H9 (cell line): ENCODE results near the gene ACSS2. TPM values are rescaled to one million over a fixed set of nuclear protein-coding genes. Genes with fewer than 3 reads are reported as not detected.

Source experiments
- DNase-seq: peaks from one replicate; pipeline ENCODE4 v3.0.0-alpha.2; 2017
- H2AFZ ChIP-seq: one replicate; pipeline ENCODE4 v1.6.1; 2013; ENCODE audit warnings: mild to moderate bottlenecking, low read length, control low read depth, moderate library complexity
- H2AK5ac ChIP-seq: 2 replicates; pipeline ENCODE4 v1.6.1; 2013; ENCODE audit warnings: low read length, control low read depth, mixed read lengths; ENCODE audit not compliant: insufficient read length
- H2BK120ac ChIP-seq: one replicate; pipeline ENCODE4 v1.6.1; 2013; ENCODE audit warnings: low read depth, mild to moderate bottlenecking, low read length, control low read depth, inconsistent platforms; ENCODE audit not compliant: poor library complexity, severe bottlenecking
- H2BK12ac ChIP-seq: 2 replicates; pipeline ENCODE4 v1.6.1; 2013; ENCODE audit warnings: low read length, control low read depth, mixed read lengths, low read depth; ENCODE audit not compliant: insufficient read length
- H2BK15ac ChIP-seq: 2 replicates; pipeline ENCODE4 v1.6.1; 2013; ENCODE audit warnings: low read depth, low read length, control low read depth
- H2BK20ac ChIP-seq: one replicate; pipeline ENCODE4 v1.6.1; 2013; ENCODE audit warnings: low read depth, mild to moderate bottlenecking, low read length, control low read depth, inconsistent platforms; ENCODE audit not compliant: poor library complexity, severe bottlenecking
- H2BK5ac ChIP-seq: 2 replicates; pipeline ENCODE4 v1.6.1; 2013; ENCODE audit warnings: low read length, control low read depth, mixed read lengths; ENCODE audit not compliant: insufficient read length
- H3K14ac ChIP-seq: 2 replicates; pipeline ENCODE4 v1.6.1; 2013; ENCODE audit warnings: low read length, control low read depth; ENCODE audit not compliant: insufficient read depth
- H3K18ac ChIP-seq: 2 replicates; pipeline ENCODE4 v1.6.1; 2013; ENCODE audit warnings: low read depth, mild to moderate bottlenecking, mixed read lengths, low read length, control low read depth; ENCODE audit not compliant: insufficient read length
- H3K23ac ChIP-seq: 2 replicates; pipeline ENCODE4 v1.6.1; 2013; ENCODE audit warnings: low read length, control low read depth, mixed read lengths, low read depth; ENCODE audit not compliant: insufficient read length
- H3K23me2 ChIP-seq: 2 replicates; pipeline ENCODE4 v1.6.1; 2013; ENCODE audit warnings: low read depth, mild to moderate bottlenecking, mixed read lengths, low read length, control low read depth; ENCODE audit not compliant: insufficient read length, poor library complexity, severe bottlenecking
- H3K27ac ChIP-seq: 2 replicates; pipeline ENCODE4 v1.5.1; 2013; ENCODE audit warnings: low read length, control low read depth, mixed read lengths, low read depth; ENCODE audit not compliant: insufficient read length
- H3K27me3 ChIP-seq: 2 replicates; pipeline ENCODE4 v1.6.1; 2013; ENCODE audit warnings: low read length, control low read depth, inconsistent platforms; ENCODE audit not compliant: insufficient read depth
- H3K4ac ChIP-seq: 2 replicates; pipeline ENCODE4 v1.6.1; 2013; ENCODE audit warnings: low read depth, mild to moderate bottlenecking, control low read depth, inconsistent platforms, low read length, moderate library complexity
- H3K4me1 ChIP-seq: 2 replicates; pipeline ENCODE4 v1.6.1; 2013; ENCODE audit warnings: low read length, control low read depth, inconsistent platforms; ENCODE audit not compliant: insufficient read depth
- H3K4me2 ChIP-seq: 2 replicates; pipeline ENCODE4 v1.6.1; 2013; ENCODE audit warnings: low read length, control low read depth, mixed read lengths; ENCODE audit not compliant: insufficient read length, insufficient read depth
- H3K56ac ChIP-seq: 2 replicates; pipeline ENCODE4 v1.6.1; 2013; ENCODE audit warnings: low read depth, mild to moderate bottlenecking, mixed read lengths, low read length, control low read depth; ENCODE audit not compliant: insufficient read length
- H3K79me1 ChIP-seq: 2 replicates; pipeline ENCODE4 v1.6.1; 2013; ENCODE audit warnings: low read depth, mild to moderate bottlenecking, moderate library complexity, low read length, control low read depth, inconsistent platforms; ENCODE audit not compliant: insufficient read depth, poor library complexity, severe bottlenecking
- H3K79me2 ChIP-seq: 2 replicates; pipeline ENCODE4 v1.6.1; 2013; ENCODE audit warnings: low read length, control low read depth, inconsistent platforms; ENCODE audit not compliant: insufficient read depth
- H3K9ac ChIP-seq: 2 replicates; pipeline ENCODE4 v1.6.1; 2013; ENCODE audit warnings: low read length, control low read depth, mixed read lengths; ENCODE audit not compliant: insufficient read length; ENCODE audit errors: extremely low read depth
- H3K9me3 ChIP-seq: one replicate; pipeline ENCODE4 v1.6.1; 2013; ENCODE audit warnings: low read depth, low read length, inconsistent platforms; ENCODE audit not compliant: control insufficient read depth
- H3T11ph ChIP-seq: one replicate; pipeline ENCODE4 v1.6.1; 2013; ENCODE audit warnings: mild to moderate bottlenecking, low read length, control low read depth, inconsistent platforms
- H4K20me1 ChIP-seq: one replicate; pipeline ENCODE4 v1.6.1; 2013; ENCODE audit not compliant: control insufficient read depth, insufficient read length, insufficient read depth
- H4K5ac ChIP-seq: 2 replicates; pipeline ENCODE4 v1.6.1; 2013; ENCODE audit warnings: low read depth, mild to moderate bottlenecking, mixed read lengths, low read length, control low read depth; ENCODE audit not compliant: insufficient read length
- H4K8ac ChIP-seq: replicated peaks from 2 replicates; pipeline ENCODE4 v1.6.1; 2013; ENCODE audit warnings: low read length, control low read depth, mixed read lengths, low read depth; ENCODE audit not compliant: insufficient read length
- H4K91ac ChIP-seq: 2 replicates; pipeline ENCODE4 v1.6.1; 2013; ENCODE audit warnings: low read depth, mild to moderate bottlenecking, moderate library complexity, mixed read lengths, low read length, control low read depth; ENCODE audit not compliant: insufficient read length
- H3K27ac Mint-ChIP-seq, 3 experiments: 2 replicates in 2 of 3; 3 replicates in 1 of 3; pipeline ENCODE4 v1.8.0; 2020 to 2021; ENCODE audit warnings: mixed read lengths in 3 of 3, mild to moderate bottlenecking in 1 of 3, moderate library complexity in 1 of 3
- H3K27me3 Mint-ChIP-seq: 2 replicates; pipeline ENCODE4 v1.8.0; 2021; ENCODE audit warnings: low read depth, mild to moderate bottlenecking, moderate library complexity, mixed read lengths
- H3K36me3 Mint-ChIP-seq, 3 experiments: 2 replicates in 2 of 3; 3 replicates in 1 of 3; pipeline ENCODE4 v1.8.0; 2020 to 2021; ENCODE audit warnings: low read depth in 3 of 3, mixed read lengths in 3 of 3; ENCODE audit not compliant: insufficient read depth in 1 of 3
- H3K4me1 Mint-ChIP-seq, 2 experiments: 2 replicates each; pipeline ENCODE4 v1.8.0; 2020; ENCODE audit warnings: mixed read lengths in 2 of 2
- H3K4me3 Mint-ChIP-seq, 2 experiments: 2 replicates in 1 of 2; 3 replicates in 1 of 2; pipeline ENCODE4 v1.8.0; 2020 to 2021; ENCODE audit warnings: mild to moderate bottlenecking in 2 of 2, mixed read lengths in 2 of 2, moderate library complexity in 1 of 2
- H3K9me3 Mint-ChIP-seq, 2 experiments: 2 replicates in 1 of 2; 3 replicates in 1 of 2; pipeline ENCODE4 v1.8.0; 2020; ENCODE audit warnings: mild to moderate bottlenecking in 2 of 2, mixed read lengths in 2 of 2, moderate library complexity in 1 of 2
- CTCF ChIP-seq: fragments of 200-600 bp; sonication (generic); conservative IDR thresholded peaks from 3 replicates; pipeline ENCODE4 v1.8.0; 2021; ENCODE audit warnings: antibody characterized with exemption, mild to moderate bottlenecking
- WGBS: extraction: QIAGEN DNeasy Blood & Tissue Kit; methylation state at CpG from one replicate; pipeline ENCODE4 v1.1.7; 2013; ENCODE audit warnings: missing lambda C conversion rate, low lambda C conversion rate, mixed read lengths; ENCODE audit not compliant: insufficient read length; ENCODE audit errors: extremely low coverage; 5-methylcytosine and 5-hydroxymethylcytosine counted together
- total RNA-seq: library from RNA; stranded (reverse); gene quantifications from 2 replicates; pipeline ENCODE4 v1.2.1, GENCODE V29; 2021

Gene ACSS2
- total RNA-seq, 1 experiment from 2014 or later = 15.4 TPM

GRCh38 chr20:34873583-34874093 lies 2.8 kb upstream of the ACSS2 start:
- H3K79me2 ChIP-seq = no peaks in the 10 kb centered on the region; the same call in 1 of the 2 replicates
- no peak overlapping the region for H3K27ac ChIP-seq
- no peak overlapping the region for H4K5ac ChIP-seq
- peaks cover 39 to 41% of the 10 kb centered on the region in 2 experiments for H3K4me1 Mint-ChIP-seq
- no peak overlapping the region for H3K14ac ChIP-seq
- H2BK120ac ChIP-seq = no peak overlapping the region
- no peak overlapping the region for H3K56ac ChIP-seq
- H2BK20ac ChIP-seq = no peak overlapping the region
- H3K23me2 ChIP-seq = peaks cover 18% of the 10 kb centered on the region
- H2BK15ac ChIP-seq = no peak overlapping the region
- no peaks in the 10 kb centered on the region for H3K79me1 ChIP-seq
- H3K4me3 Mint-ChIP-seq = peak overlapping the region; percentile 92 to 95
- peak overlapping the region; percentile 93 for H3K4me2 ChIP-seq
- TF ChIP-seq CTCF = no peak
- peaks cover 39% of the 10 kb centered on the region for H3K27me3 Mint-ChIP-seq
- H3K9me3 ChIP-seq = no peaks in the 10 kb centered on the region
- H4K91ac ChIP-seq = no peak overlapping the region
- no peak overlapping the region for H2AK5ac ChIP-seq
- H3T11ph ChIP-seq = no peak overlapping the region
- no peak overlapping the region for H2AFZ ChIP-seq
- WGBS = no CpG with 5 or more reads among the region's 3 CpGs
- no peak for DNase-seq
- no peak overlapping the region for H3K23ac ChIP-seq
- no peak overlapping the region for H4K8ac ChIP-seq
- no peaks in the 10 kb centered on the region; the same call in 1 of the 2 replicates for H3K27me3 ChIP-seq
- no peak overlapping the region; a peak in 1 of 7 replicates for H3K27ac Mint-ChIP-seq
- peaks cover 8% of the 10 kb centered on the region; the same call in 1 of the 2 replicates for H3K4me1 ChIP-seq
- no peak overlapping the region for H3K4ac ChIP-seq
- no peak overlapping the region for H2BK12ac ChIP-seq
- H4K20me1 ChIP-seq = no peaks in the 10 kb centered on the region
- no peak overlapping the region for H3K18ac ChIP-seq
- no peak overlapping the region for H2BK5ac ChIP-seq
- no peak overlapping the region for H3K9ac ChIP-seq
- H3K9me3 Mint-ChIP-seq = no peaks in the 10 kb centered on the region
- H3K36me3 Mint-ChIP-seq = peaks cover 0 to 9% (median 0%) of the 10 kb centered on the region in 3 experiments; a peak in 5 of 7 replicates
